ENCODE measurements around the gene LIMS2. TPM values are rescaled to one million over a fixed set of nuclear protein-coding genes. Genes with fewer than 3 reads are reported as not detected.

The LIMS2 gene
- total and polyA plus RNA-seq, 4 donors = 6.0 to 177 (median 73.3) TPM

DNA sequence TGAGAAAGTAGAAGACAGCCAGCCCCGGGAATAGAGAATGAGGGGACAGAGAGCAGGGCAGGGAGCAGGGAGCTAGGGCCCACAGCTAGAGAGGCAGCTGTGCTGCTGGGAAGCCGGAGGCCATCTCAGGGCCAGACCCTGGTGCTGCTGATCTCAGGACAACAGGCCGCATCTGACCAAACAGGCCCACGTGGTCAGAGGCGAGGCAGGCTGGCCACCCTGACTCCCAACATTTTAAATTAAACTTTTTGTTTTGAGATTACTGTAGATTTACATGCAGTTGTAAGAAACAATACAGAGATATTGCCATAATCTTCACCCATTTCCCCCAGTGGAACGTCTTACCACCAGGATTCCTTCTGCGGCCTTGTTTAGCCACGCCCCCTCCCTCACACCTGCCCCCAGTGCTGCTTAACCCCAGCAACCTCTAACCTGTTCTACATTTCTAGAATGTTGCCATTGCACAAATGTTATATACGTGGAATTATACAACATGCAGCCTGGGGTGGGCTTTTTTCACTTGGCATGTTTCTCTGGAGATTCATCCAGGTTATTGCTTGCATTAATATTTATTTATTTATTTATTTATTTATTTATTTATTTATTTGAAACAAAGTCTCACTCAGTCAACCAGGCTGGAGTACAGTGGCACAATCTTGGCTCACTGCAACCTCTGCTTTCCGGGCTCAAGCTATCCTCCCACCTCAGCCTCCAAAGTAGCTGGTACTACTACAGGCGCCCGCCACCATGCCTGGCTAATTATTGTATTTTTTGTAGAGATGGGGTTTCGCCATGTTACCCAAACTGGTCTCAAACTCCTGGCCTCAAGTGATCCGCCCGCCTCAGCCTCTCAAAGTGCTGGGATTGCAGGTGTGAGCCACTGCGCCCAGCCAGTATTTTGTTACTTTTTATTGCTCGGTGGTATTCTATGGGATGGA, 78.0 kb downstream of the LIMS2 start:
- Histone ChIP-seq H3K4me3 (ENCODE audit: low read depth, low read length) (no peak overlapping the region), H3K9me3 (ENCODE audit: control insufficient read depth, insufficient read depth, low read length) (no peaks in the 10 kb centered on the region), H3K4me1 (ENCODE audit: control insufficient read depth, insufficient read depth, low read length) (peaks cover 14% of the 10 kb centered on the region), H3K27me3 (ENCODE audit: control insufficient read depth, insufficient read depth, low read length) (no peaks in the 10 kb centered on the region), H3K27ac (ENCODE audit: low read depth, low read length) (no peak overlapping the region), H3K36me3 (ENCODE audit: control insufficient read depth, insufficient read depth, low read length) (no peaks in the 10 kb centered on the region)
- no peak for DNase-seq (ENCODE audit: low read depth in 4 of 6, low spot score in 6 of 6)
- WGBS (ENCODE audit: insufficient coverage) = 90% methylated on average over 7 of the region's 17 CpGs

DNA sequence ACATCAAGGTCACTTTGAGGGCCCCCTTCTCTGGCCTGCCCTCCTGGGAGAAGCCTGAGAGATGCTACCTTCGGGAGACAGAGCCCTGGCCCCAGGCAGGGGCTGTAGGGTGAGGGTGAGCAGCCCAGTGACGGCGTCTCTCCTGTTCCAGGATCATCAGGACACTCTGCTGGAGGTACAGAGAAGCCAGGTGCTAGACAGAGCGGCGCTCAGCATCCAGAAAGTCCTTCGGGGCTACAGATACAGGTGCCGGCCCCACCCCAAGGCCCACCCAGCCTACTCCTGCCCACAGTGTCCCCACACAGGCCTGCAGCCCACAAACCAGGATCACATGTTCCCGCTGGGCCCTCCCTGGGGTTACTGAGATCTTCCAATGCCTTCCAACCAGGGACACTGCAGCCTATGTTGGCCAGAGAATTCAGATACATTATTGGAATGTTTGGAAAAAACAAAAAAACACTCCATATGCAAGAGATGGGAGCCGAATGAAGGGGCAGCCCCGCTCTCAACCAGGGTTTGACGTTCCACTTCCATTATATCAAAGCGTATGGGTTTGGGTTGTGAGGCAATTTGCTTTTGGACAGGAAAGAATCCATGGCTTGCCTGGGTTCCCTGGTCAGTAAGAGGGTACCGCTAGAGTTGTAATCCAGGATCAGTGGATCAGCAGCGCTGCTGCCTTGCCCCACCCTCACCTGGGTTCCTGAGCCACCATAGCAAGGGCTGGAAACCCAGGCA, 78.9 kb downstream of the LIMS2 start:
- Histone ChIP-seq H3K27ac (ENCODE audit: low read depth, low read length) (no peak overlapping the region), H3K9me3 (ENCODE audit: control insufficient read depth, insufficient read depth, low read length) (no peaks in the 10 kb centered on the region), H3K27me3 (ENCODE audit: control insufficient read depth, insufficient read depth, low read length) (no peaks in the 10 kb centered on the region), H3K36me3 (ENCODE audit: control insufficient read depth, insufficient read depth, low read length) (no peaks in the 10 kb centered on the region), H3K4me1 (ENCODE audit: control insufficient read depth, insufficient read depth, low read length) (peaks cover 19% of the 10 kb centered on the region), H3K4me3 (ENCODE audit: low read depth, low read length) (no peak overlapping the region)
- no peak for DNase-seq (ENCODE audit: low read depth in 4 of 6, low spot score in 6 of 6)
- 95% methylated on average over 10 of the region's 14 CpGs for WGBS (ENCODE audit: insufficient coverage)

DNA sequence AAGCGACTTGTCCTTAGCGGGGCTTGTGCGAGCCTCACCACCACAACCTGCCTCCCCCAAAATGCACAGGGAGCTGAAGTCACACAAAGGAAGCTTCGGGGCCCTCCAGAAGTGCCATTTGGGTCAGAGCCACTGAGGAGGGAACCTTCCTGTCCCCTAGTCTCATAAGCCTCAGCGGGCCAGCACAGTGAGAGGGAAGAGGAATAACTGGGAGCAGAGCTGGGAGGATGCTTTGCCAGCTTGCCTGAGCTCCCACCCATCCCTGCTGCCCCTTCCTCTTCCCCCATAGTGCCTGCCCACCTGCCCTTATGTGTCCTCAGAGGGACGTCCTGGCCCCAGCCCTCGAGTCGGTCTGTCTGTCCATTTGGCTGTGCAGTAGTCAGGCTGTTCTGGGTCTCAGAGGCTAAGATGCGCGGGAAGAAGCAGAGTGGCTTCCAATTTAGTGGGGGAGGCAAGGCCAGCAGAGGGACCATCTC, 81.2 kb downstream of the LIMS2 start:
- Histone ChIP-seq H3K27ac (ENCODE audit: low read depth, low read length) (no peak overlapping the region), H3K9me3 (ENCODE audit: control insufficient read depth, insufficient read depth, low read length) (no peaks in the 10 kb centered on the region), H3K4me1 (ENCODE audit: control insufficient read depth, insufficient read depth, low read length) (peaks cover 22% of the 10 kb centered on the region), H3K4me3 (ENCODE audit: low read depth, low read length) (no peak overlapping the region), H3K27me3 (ENCODE audit: control insufficient read depth, insufficient read depth, low read length) (no peaks in the 10 kb centered on the region), H3K36me3 (ENCODE audit: control insufficient read depth, insufficient read depth, low read length) (no peaks in the 10 kb centered on the region)
- WGBS (ENCODE audit: insufficient coverage) = 96% methylated on average over 6 of the region's 10 CpGs
- DNase-seq (ENCODE audit: low read depth in 4 of 6, low spot score in 6 of 6) = no peak

DNA sequence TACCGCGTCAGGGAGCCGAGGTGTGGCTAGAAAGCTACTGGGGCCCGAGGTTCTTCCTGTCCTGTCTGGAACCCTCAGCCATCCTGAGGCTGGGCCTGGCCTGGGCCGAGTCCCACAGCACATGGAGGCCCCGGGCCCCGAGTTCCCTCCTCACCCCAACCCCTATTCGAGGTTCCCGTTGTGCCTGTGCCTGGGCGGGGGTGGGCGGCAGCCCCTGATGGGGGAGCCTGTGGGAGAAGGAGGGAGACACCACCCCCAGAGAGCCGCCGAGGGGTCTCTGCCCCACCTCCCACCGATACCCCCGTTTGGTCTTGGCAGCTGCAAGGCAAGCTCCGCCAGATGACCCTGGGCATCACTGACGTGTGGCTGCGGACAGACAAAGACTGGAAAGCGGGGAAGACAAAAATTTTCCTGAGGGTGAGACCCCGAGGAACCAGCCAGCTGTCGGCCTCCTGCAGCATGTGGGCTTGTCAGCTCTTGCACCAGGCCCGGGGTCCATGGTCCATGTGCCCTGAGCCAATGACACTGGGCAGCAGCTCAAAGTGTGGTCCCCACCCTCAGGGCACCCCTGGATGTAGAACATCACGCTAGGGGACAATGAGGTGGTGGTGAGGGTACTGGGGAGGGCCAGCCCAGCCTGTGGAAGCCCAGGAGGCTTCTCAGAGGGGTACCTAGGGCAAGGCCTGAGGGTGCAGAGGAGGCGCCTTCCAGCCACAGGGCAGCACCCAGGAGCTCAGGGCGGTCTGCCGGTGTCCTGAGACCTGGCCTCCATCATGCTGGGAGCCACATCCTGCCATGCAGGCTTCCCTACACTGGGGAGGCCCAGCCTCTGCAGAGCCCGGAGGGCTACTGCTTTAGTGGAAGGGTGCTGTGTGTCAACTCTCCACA, 81.9 kb downstream of the LIMS2 start:
- H3K27me3 ChIP-seq (ENCODE audit: control insufficient read depth, insufficient read depth, low read length) = no peaks in the 10 kb centered on the region
- no peak for DNase-seq (ENCODE audit: low read depth in 4 of 6, low spot score in 6 of 6)
- H3K9me3 ChIP-seq (ENCODE audit: control insufficient read depth, insufficient read depth, low read length) = no peaks in the 10 kb centered on the region
- H3K4me1 ChIP-seq (ENCODE audit: control insufficient read depth, insufficient read depth, low read length) = peaks cover 22% of the 10 kb centered on the region
- no peak overlapping the region for H3K4me3 ChIP-seq (ENCODE audit: low read depth, low read length)
- no peak overlapping the region for H3K27ac ChIP-seq (ENCODE audit: low read depth, low read length)
- no peaks in the 10 kb centered on the region for H3K36me3 ChIP-seq (ENCODE audit: control insufficient read depth, insufficient read depth, low read length)
- WGBS (ENCODE audit: insufficient coverage) = 84% methylated on average over 18 of the region's 27 CpGs

DNA sequence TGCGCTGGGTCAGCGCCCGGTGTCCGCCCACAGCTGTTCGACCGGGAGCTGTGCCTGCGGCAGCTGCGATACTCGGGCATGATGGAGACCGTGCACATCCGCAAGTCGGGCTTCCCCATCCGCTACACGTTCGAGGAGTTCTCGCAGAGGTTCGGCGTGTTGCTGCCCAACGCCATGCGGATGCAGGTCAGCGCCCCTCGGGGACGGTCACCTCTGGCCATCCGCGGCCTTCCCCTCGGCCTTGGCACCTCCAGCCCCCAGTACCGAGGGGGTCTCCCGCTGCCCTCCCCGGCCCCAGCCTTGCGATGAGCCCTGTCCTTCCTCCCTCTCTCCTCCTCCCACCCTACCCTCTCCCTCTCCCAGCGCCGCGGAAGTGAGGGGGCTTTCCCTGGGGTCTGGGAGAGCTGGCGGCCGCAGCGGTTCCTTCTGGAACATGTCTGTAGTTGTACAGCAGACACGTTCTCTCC, 82.5 kb downstream of the LIMS2 start:
- no peak overlapping the region for H3K4me3 ChIP-seq (ENCODE audit: low read depth, low read length)
- DNase-seq (ENCODE audit: low read depth in 4 of 6, low spot score in 6 of 6) = no peak
- 85% methylated on average over 25 of the region's 37 CpGs for WGBS (ENCODE audit: insufficient coverage)
- H3K36me3 ChIP-seq (ENCODE audit: control insufficient read depth, insufficient read depth, low read length) = no peaks in the 10 kb centered on the region
- no peaks in the 10 kb centered on the region for H3K27me3 ChIP-seq (ENCODE audit: control insufficient read depth, insufficient read depth, low read length)
- H3K9me3 ChIP-seq (ENCODE audit: control insufficient read depth, insufficient read depth, low read length) = no peaks in the 10 kb centered on the region
- H3K4me1 ChIP-seq (ENCODE audit: control insufficient read depth, insufficient read depth, low read length) = peaks cover 22% of the 10 kb centered on the region
- H3K27ac ChIP-seq (ENCODE audit: low read depth, low read length) = no peak overlapping the region

DNA sequence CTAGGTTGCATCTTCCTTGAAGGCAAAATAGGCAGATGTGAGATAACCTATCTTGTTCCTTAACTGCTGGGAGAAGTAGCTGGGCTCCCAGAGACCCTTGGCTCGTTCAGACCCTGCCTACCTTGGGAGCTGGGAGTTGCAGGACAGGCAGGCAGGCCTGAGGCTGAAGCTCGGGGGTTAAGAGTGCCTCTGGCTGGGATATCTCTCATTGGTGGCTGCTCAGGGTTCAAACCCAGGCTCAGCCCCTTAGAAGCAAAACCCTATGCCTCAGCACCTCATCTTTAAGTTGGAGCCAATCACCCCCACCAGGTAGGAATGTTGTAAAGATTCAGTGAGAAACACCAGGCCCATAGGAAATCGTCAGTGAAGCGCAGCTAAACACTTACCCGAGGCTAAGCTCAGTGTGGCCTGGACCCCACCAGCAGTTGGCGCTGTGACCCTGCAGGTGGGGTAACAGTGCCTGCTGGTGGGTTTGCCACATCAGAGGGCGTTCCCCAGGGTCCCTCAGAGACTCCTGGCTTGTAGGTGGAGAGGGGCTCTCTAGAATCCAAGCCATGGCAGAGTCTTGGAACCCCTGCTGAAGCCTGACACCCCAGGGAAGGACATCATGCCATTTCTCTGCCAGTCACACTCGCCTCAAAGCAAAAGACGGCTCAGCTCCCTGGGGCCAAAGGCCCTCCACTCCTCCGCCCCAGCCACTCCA, 84.0 kb downstream of the LIMS2 start:
- H3K4me3 ChIP-seq (ENCODE audit: low read depth, low read length) = no peak overlapping the region
- no peak overlapping the region for H3K27ac ChIP-seq (ENCODE audit: low read depth, low read length)
- H3K27me3 ChIP-seq (ENCODE audit: control insufficient read depth, insufficient read depth, low read length) = no peaks in the 10 kb centered on the region
- DNase-seq (ENCODE audit: low read depth in 4 of 6, low spot score in 6 of 6) = peak in 2 of 6 donors; percentile 54 to 63
- peaks cover 22% of the 10 kb centered on the region for H3K4me1 ChIP-seq (ENCODE audit: control insufficient read depth, insufficient read depth, low read length)
- H3K36me3 ChIP-seq (ENCODE audit: control insufficient read depth, insufficient read depth, low read length) = no peaks in the 10 kb centered on the region
- 28% methylated on average over 7 of the region's 10 CpGs for WGBS (ENCODE audit: insufficient coverage)
- no peaks in the 10 kb centered on the region for H3K9me3 ChIP-seq (ENCODE audit: control insufficient read depth, insufficient read depth, low read length)

DNA sequence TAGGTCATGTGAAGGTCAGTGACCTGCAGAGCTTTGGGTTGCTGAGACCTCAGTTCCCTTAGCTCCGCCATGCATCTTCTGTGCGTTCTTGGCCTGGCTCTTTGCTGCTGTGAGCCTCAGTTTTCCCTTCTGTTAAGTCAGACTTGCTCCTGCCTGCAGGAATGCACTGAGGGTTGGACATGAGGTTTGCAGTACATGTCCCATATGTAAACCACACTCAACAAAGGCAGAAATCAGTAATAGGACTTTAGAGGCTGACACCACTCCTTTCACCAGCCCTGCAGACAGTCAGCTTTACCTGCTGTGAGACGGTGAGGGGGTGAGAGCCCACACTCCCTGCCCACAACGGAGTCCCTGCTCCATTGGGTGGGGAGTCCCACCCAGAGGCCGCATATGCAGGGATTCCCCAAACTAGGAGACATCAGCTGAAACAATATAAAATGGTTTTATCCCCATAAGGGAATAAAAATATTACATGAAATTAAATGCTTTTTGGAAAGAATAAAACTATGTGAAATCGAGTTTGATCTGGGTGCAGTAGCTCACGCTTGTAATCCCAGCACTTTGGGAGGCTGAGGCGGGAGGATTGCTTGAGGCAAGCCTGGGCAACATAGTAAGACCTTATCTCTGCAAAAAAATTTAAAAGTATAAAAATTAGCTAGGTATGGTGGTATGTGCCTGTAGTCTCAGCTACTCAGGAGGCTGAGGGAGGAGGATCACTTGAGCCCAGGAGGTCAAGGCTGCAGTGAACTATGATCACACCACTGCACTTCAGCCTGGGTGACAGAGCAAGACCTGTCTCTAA, 84.7 kb downstream of the LIMS2 start:
- Histone ChIP-seq H3K4me1 (ENCODE audit: control insufficient read depth, insufficient read depth, low read length) (peaks cover 22% of the 10 kb centered on the region), H3K36me3 (ENCODE audit: control insufficient read depth, insufficient read depth, low read length) (no peaks in the 10 kb centered on the region), H3K4me3 (ENCODE audit: low read depth, low read length) (no peak overlapping the region), H3K27me3 (ENCODE audit: control insufficient read depth, insufficient read depth, low read length) (no peaks in the 10 kb centered on the region), H3K9me3 (ENCODE audit: control insufficient read depth, insufficient read depth, low read length) (no peaks in the 10 kb centered on the region), H3K27ac (ENCODE audit: low read depth, low read length) (no peak overlapping the region)
- DNase-seq (ENCODE audit: low read depth in 4 of 6, low spot score in 6 of 6) = no peak
- 93% methylated on average over 2 of the region's 8 CpGs for WGBS (ENCODE audit: insufficient coverage)

DNA sequence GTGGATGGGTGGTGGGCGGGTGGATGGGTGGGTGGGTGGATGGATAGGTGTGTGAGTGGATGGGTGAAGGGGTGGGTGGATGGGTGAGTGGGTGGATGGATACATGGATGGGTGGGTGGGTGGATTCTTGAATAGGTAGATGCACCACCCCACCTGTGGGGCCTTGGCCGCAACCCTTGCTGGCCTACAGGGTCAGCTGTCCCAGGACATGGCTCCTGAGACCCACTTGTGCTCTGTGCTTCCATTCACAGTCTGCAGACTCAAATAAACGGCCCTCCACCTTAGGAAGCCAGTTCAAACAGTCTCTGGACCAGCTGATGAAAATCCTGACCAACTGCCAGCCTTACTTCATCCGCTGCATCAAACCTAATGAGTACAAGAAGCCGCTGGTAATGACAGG, 85.5 kb downstream of the LIMS2 start:
- Histone ChIP-seq H3K36me3 (ENCODE audit: control insufficient read depth, insufficient read depth, low read length) (no peaks in the 10 kb centered on the region), H3K4me3 (ENCODE audit: low read depth, low read length) (no peak overlapping the region), H3K27me3 (ENCODE audit: control insufficient read depth, insufficient read depth, low read length) (no peaks in the 10 kb centered on the region), H3K27ac (ENCODE audit: low read depth, low read length) (no peak overlapping the region), H3K9me3 (ENCODE audit: control insufficient read depth, insufficient read depth, low read length) (no peaks in the 10 kb centered on the region), H3K4me1 (ENCODE audit: control insufficient read depth, insufficient read depth, low read length) (peaks cover 22% of the 10 kb centered on the region)
- no peak for DNase-seq (ENCODE audit: low read depth in 4 of 6, low spot score in 6 of 6)
- WGBS (ENCODE audit: insufficient coverage) = 100% methylated on average over 1 of the region's 5 CpGs
